Muscle layer of duodenum (tissue), 2 donors: ENCODE results near the gene MYO3B.

Source experiments
- H3K27ac ChIP-seq: one replicate; pipeline ENCODE4 v1.7.0; 2013; ENCODE audit warnings: mild to moderate bottlenecking, low read length
- H3K27me3 ChIP-seq: one replicate; pipeline ENCODE4 v1.7.0; 2013; ENCODE audit warnings: low read depth, mild to moderate bottlenecking, control low read depth, low read length
- H3K36me3 ChIP-seq, 2 donors: one replicate each; pipeline ENCODE4 v1.7.0; 2013; ENCODE audit warnings: low read length in 2 of 2, control low read depth in 1 of 2, mild to moderate bottlenecking in 1 of 2; ENCODE audit not compliant: insufficient read depth in 2 of 2, control insufficient read depth in 1 of 2
- H3K4me1 ChIP-seq, 2 donors: one replicate each; pipeline ENCODE4 v1.7.0; 2013; ENCODE audit warnings: low read length in 2 of 2, mild to moderate bottlenecking in 2 of 2, control low read depth in 1 of 2, moderate library complexity in 1 of 2; ENCODE audit not compliant: insufficient read depth in 2 of 2, control insufficient read depth in 1 of 2
- H3K4me3 ChIP-seq, 2 donors: one replicate each; pipeline ENCODE4 v1.7.0; 2013; ENCODE audit warnings: low read length in 2 of 2, low read depth in 1 of 2, mild to moderate bottlenecking in 1 of 2
- H3K9me3 ChIP-seq, 2 donors: one replicate each; pipeline ENCODE4 v1.7.0; 2013; ENCODE audit warnings: low read length in 2 of 2, control low read depth in 1 of 2, mild to moderate bottlenecking in 1 of 2; ENCODE audit not compliant: control insufficient read depth in 1 of 2
- donor health status: healthy.

The MYO3B gene

GRCh38 chr2:170166735-170167134 lies 11.2 kb upstream of the MYO3B start:
- H3K27ac ChIP-seq, result no peak overlapping the region
- H3K9me3 ChIP-seq, result no peaks in the 10 kb centered on the region
- H3K4me3 ChIP-seq, result no peak overlapping the region
- H3K36me3 ChIP-seq, result no peaks in the 10 kb centered on the region
- H3K27me3 ChIP-seq, result no peaks in the 10 kb centered on the region
- no peaks in the 10 kb centered on the region for H3K4me1 ChIP-seq

GRCh38 chr2:170170281-170171040 lies 7.5 kb upstream of the MYO3B start:
- Histone ChIP-seq H3K36me3 (no peaks in the 10 kb centered on the region), H3K4me3 (no peak overlapping the region), H3K4me1 (no peaks in the 10 kb centered on the region), H3K9me3 (no peaks in the 10 kb centered on the region), H3K27me3 (no peaks in the 10 kb centered on the region), H3K27ac (no peak overlapping the region)

- Histone ChIP-seq H3K27ac (no peak overlapping the region), H3K36me3 (no peaks in the 10 kb centered on the region), H3K4me3 (no peak overlapping the region), H3K4me1 (no peaks in the 10 kb centered on the region), H3K27me3 (no peaks in the 10 kb centered on the region), H3K9me3 (no peaks in the 10 kb centered on the region)
These were observed 1.7 kb upstream of the MYO3B start for GRCh38 chr2:170176212-170176611.

GRCh38 chr2:170180031-170180566 lies 2.2 kb downstream of the MYO3B start:
- Histone ChIP-seq H3K9me3 (peaks cover 0 to 2% of the 10 kb centered on the region in 2 donors), H3K27ac (no peak overlapping the region), H3K36me3 (no peaks in the 10 kb centered on the region), H3K27me3 (no peaks in the 10 kb centered on the region), H3K4me3 (no peak overlapping the region), H3K4me1 (no peaks in the 10 kb centered on the region)

GRCh38 chr2:170181602-170182001 lies 3.7 kb downstream of the MYO3B start:
- Histone ChIP-seq H3K9me3 (peaks cover 0 to 15% of the 10 kb centered on the region in 2 donors), H3K4me1 (no peaks in the 10 kb centered on the region), H3K36me3 (no peaks in the 10 kb centered on the region), H3K27ac (no peak overlapping the region), H3K4me3 (no peak overlapping the region), H3K27me3 (no peaks in the 10 kb centered on the region)

- no peaks in the 10 kb centered on the region for H3K4me1 ChIP-seq
- H3K27ac ChIP-seq, result no peak overlapping the region
- H3K36me3 ChIP-seq, result no peaks in the 10 kb centered on the region
- H3K27me3 ChIP-seq, result no peaks in the 10 kb centered on the region
- no peak overlapping the region for H3K4me3 ChIP-seq
- peaks cover 0 to 19% of the 10 kb centered on the region in 2 donors for H3K9me3 ChIP-seq
These were observed 7.4 kb downstream of the MYO3B start for GRCh38 chr2:170185319-170185718.

- no peaks in the 10 kb centered on the region for H3K27me3 ChIP-seq
- H3K4me1 ChIP-seq, result no peaks in the 10 kb centered on the region
- peaks cover 0 to 26% of the 10 kb centered on the region in 2 donors for H3K9me3 ChIP-seq
- no peak overlapping the region for H3K4me3 ChIP-seq
- no peak overlapping the region for H3K27ac ChIP-seq
- no peaks in the 10 kb centered on the region for H3K36me3 ChIP-seq
These were observed 11.8 kb downstream of the MYO3B start for GRCh38 chr2:170189757-170190156.

- Histone ChIP-seq H3K27ac (no peak overlapping the region), H3K36me3 (no peaks in the 10 kb centered on the region), H3K4me3 (no peak overlapping the region), H3K9me3 (peaks cover 0 to 23% of the 10 kb centered on the region in 2 donors), H3K4me1 (no peaks in the 10 kb centered on the region), H3K27me3 (no peaks in the 10 kb centered on the region)
These were observed 12.2 kb downstream of the MYO3B start for GRCh38 chr2:170190172-170190571.

- H3K27ac ChIP-seq, result no peak overlapping the region
- no peaks in the 10 kb centered on the region for H3K27me3 ChIP-seq
- no peaks in the 10 kb centered on the region for H3K36me3 ChIP-seq
These were observed 13.4 kb downstream of the MYO3B start for GRCh38 chr2:170191166-170191866.

GRCh38 chr2:170196963-170197362 lies 19.0 kb downstream of the MYO3B start:
- Histone ChIP-seq H3K9me3 (no peaks in the 10 kb centered on the region), H3K4me1 (no peaks in the 10 kb centered on the region), H3K27me3 (no peaks in the 10 kb centered on the region), H3K4me3 (no peak overlapping the region), H3K27ac (no peak overlapping the region), H3K36me3 (no peaks in the 10 kb centered on the region)

More at GRCh38 chr2:170191166-170191866, 13.4 kb downstream of the MYO3B start:
- Histone ChIP-seq H3K4me3 (no peak overlapping the region), H3K9me3 (peaks cover 0 to 13% of the 10 kb centered on the region in 2 donors), H3K4me1 (no peaks in the 10 kb centered on the region)

GRCh38 chr2:170201275-170201674 lies 23.3 kb downstream of the MYO3B start:
- no peaks in the 10 kb centered on the region for H3K36me3 ChIP-seq
- no peaks in the 10 kb centered on the region for H3K9me3 ChIP-seq

More at GRCh38 chr2:170201275-170201674, 23.3 kb downstream of the MYO3B start:
- Histone ChIP-seq H3K27ac (no peak overlapping the region), H3K27me3 (no peaks in the 10 kb centered on the region), H3K4me3 (no peak overlapping the region), H3K4me1 (no peaks in the 10 kb centered on the region)
